Stimulated activated CD8-positive, alpha-beta memory T cell treated with anti-CD3 and anti-CD28 coated beads, Interleukin-15, amount 100 ng/mL, for 4 hours (primary cell): ENCODE measurements around the gene GSG1L.

Experiments used
- DNase-seq, 2 donors: peaks; one replicate each; pipeline ENCODE4 v3.0.0-alpha.2; 2020; ENCODE audit warnings: low read depth in 2 of 2

GSG1L gene

DNA sequence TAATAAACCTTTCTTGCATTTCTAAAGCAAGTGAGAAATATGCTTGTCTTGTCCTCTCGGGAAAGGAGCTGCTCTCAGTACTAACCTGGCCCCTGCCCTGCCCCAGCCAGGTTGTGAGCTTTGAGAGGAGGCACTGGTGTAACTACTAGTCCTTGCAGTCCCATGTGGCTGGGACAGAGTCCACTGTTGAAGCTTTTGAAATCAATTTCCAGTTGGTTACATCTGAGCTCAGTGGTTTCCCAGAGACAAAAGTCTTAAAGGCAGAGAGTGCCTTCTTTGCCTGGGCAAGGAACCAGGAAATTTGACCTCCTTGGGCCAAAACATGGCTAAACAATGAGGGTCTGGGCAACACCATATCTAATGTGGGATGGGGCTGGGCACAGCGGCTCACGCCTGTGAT lies 48.7 kb downstream of the GSG1L start:
- no peak for DNase-seq

GRCh38 chr16:28013878-28014277 lies 49.6 kb downstream of the GSG1L start:
- DNase-seq = no peak

DNA sequence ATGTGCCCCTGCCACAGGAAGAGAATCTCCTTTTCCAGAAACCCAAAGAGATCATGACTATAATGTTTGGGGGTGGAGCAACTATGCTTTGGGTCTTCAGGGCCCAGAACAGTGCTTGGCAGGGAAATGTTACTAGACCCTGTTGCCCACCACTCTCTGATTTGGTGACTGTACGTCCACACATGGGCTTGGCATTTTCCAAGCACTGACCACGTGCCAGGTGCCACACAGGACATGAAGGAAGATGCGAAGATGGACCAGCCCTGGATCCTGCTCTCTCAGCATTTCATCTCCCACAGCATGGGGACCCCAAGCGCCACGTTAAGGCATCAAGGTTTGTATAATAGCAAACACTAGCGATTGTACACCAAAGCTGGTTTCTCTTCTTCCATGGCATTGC lies 50.1 kb downstream of the GSG1L start:
- no peak for DNase-seq

DNA sequence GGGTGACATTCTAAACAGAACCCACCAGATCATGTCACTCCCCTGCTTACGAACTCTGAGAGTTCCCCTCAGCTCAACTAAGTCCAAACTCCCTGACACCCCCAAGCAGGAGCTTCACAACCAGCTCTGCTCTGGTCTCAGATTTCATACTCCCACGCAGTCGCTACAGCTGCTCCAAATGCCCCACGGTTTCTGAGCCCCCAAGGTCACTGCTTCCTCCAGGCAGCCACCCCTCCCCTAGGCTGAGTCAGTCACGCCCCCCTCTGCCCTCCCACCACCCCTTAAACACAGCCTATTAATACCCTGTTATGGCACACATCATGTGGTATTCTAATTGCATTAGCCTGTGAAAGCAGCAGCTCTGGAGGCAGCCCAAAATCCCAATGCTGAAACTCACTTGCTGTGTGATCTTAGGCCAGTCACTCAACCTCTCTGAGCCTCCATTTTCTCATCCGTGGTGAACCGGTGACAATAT lies 51.5 kb downstream of the GSG1L start:
- DNase-seq = no peak

- DNase-seq = no peak
These were observed 52.3 kb downstream of the GSG1L start for GRCh38 chr16:28011223-28011622.

- DNase-seq = no peak
These were observed 52.8 kb downstream of the GSG1L start for GRCh38 chr16:28010671-28011070.

DNA sequence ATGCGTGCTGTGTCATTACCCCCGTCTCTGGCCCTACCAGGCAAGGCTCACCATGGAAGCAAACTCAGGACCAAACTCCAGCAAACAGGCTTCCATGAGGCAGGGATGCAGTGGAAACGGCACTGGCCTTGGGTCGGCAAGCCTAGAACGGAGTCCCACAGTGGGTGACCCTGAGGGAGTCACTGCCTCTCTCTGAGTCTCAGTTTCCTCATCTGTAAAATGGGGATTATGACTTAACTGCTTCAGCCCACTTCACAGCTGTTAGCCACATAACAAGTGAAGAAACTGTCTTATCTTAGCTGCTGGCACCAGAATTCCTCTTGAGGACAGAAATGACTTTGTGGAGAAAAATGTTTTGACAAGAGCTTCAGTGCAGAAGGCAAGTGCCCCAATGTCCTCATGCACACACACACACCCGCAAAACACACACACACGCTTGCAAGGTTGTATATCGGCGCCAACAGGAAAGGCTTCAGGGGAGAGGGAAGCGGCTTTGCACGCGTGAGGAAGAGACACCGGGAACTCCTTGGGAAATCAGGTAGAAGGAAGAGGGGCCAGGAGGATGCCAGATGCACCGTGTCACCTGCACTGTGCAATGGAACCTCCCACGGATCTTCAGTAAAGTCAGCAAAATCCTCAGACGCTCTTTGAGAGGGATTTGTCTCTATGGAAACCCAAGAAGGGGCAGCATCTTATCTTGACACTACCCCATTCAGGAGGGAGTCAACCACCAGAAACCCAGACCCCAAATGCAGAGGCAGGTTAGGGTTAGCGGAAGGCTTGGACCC lies 53.7 kb downstream of the GSG1L start:
- DNase-seq = no peak

- DNase-seq = no peak
These were observed 59.6 kb downstream of the GSG1L start for GRCh38 chr16:28003923-28004322.

GRCh38 chr16:28003021-28003865 lies 60.3 kb downstream of the GSG1L start:
- DNase-seq = no peak

DNA sequence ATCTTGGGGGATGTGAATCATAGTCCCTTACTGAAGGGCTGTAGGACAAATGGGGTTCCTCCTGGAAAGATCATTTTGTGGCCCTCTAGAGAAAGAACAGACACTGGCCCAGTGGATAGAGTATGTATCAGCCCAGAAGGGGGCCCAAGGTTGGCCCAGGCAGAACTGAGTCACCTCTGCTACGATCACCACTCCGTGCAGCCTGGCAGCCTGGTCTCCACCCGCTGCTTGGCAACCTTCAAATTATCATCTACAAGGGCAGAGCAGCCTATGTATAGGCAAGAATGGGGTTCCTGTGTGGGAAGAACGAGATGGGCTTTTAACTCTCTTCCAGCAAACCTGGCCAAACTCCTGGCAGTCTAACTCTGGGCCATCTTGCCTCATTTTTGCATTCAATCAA lies 61.9 kb downstream of the GSG1L start:
- no peak for DNase-seq

GRCh38 chr16:28001184-28001583 lies 62.3 kb downstream of the GSG1L start:
- DNase-seq = no peak

DNA sequence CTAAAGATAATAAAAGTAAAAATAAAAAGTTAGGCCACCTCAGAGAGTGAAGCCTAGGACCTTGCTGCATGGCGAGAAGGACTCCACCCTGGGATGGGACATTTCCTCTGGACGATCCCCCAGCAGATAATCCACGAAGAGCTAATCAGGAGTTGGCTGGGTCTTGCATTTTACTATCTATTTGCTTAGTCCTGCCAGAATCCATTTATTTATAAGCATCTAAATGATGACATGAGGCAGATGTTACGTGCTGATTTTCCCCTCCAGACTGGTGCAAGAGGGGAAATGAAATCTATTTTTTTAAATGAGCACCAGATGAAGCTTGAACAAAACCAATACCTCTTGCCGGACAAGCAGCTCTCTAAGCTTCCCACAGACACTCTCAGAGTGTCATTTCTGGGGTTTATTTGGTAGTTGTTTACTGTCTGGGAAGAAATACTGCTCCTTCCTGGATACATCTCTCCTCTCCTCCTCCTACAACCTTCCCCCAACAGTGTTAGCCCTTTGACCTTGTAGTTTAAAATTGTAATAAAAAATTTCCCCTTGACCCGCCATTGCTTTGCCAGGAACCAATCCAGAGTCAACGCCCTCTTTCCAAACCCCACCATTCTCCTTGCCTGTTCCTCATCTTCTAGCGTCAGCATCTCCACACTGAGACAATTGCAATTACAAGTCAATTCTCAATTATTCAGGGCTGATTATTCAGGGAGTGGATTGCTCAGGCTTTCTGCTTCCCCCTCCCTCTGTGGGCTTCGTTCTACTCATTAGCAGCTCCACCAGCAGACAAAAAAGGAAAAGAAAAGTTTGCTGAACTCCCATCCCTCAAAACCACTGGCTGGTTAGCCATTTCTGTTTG lies 63.0 kb downstream of the GSG1L start:
- no peak for DNase-seq

GRCh38 chr16:27999687-28000086 lies 63.8 kb downstream of the GSG1L start:
- no peak for DNase-seq

- no peak for DNase-seq
These were observed 68.1 kb downstream of the GSG1L start for GRCh38 chr16:27995378-27995777.

DNA sequence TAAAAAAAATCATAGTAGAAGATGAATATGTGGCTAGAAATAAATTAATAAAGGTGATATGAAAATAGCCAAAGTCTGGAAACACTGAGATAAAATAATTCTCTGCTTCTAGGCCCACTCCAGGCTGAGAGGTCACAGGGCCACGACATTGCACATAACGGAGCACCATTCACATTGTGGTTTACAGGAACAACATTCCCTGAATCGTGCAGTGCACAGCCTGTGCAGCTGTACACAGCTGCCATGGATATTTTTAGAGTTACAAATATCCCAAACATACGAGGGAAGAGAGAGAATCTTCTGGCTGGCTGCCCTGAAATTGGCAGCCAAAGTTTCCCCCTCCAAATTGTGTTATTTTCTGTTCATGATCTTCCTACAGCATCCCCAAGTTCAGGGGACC lies 68.8 kb downstream of the GSG1L start:
- DNase-seq = no peak

- DNase-seq = no peak
These were observed 69.9 kb downstream of the GSG1L start for GRCh38 chr16:27993587-27993986.

DNA sequence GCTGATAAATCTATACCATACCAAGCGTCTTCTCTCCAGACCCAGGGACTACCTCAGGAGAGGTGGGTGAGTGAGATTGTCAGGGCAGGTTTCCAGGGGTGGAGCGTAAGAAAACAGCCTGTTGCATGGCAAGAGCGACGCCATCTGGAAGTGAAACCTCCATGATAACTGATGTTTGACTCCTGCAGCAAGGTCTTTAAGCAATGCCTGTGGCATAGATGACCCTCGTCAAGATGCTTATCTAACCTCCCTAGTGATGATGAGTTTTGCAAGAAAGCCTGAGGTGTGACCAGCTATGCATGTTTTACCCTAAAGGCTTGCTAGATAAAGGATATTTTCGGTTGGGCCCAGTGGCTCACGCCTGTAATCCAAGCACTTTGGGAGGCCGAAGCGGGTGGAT lies 71.6 kb downstream of the GSG1L start:
- no peak for DNase-seq

GRCh38 chr16:27985981-27986380 lies 77.5 kb downstream of the GSG1L start:
- DNase-seq = no peak

GRCh38 chr16:27984121-27984520 lies 79.4 kb downstream of the GSG1L start:
- DNase-seq = no peak

DNA sequence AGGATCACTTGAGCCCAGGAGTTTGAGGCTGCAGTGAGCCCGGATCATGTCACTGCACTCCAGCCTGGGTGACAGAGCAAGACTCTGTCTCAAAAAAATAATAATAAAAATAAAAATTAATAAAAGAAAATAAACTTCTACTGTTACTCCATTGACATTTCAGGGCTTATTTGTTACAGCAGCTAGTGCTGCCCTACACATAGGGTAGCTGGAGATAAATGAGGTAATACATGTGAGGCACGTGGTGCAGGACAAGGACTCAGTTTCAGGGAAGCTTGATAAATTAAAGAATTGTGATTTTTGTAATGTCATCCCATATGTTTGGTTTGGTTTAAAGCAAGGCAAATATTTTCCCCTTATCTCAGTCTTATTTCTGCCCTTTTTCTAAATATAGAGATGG lies 80.3 kb downstream of the GSG1L start:
- DNase-seq = no peak

- no peak for DNase-seq
These were observed 81.3 kb downstream of the GSG1L start for GRCh38 chr16:27982184-27982583.
